ENCODE results near the gene HNRNPUL2.
"Not testable (repeated sequence)": the region's sequence is repeated elsewhere in the genome, so short reads cannot be mapped to it uniquely, and the experiment has no call there.

- TF ChIP-seq CTCF (IDR thresholded peaks at IDR 0.05; ENCODE audit: low read length); EZH2phosphoT487 (IDR thresholded peaks at IDR 0.05; ENCODE audit: low read length); EZH2 (optimal IDR thresholded peaks at IDR 0.05; ENCODE audit: low read depth, low read length): not testable (repeated sequence)
These were observed 23.3 kb downstream of the HNRNPUL2 start for GRCh38 chr11:62703921-62704320.
